DMS53 (cell line): Measurements from ENCODE around the gene DGAT2.

Experiments used
- DNase-seq: peaks from one replicate; lab custom pipeline; 2025; lab: John Stamatoyannopoulos, UW

DGAT2 gene

GRCh38 chr11:75826461-75827230 lies 58.1 kb downstream of the DGAT2 start:
- DNase-seq, result no peak

- no peak for DNase-seq
These were observed 59.0 kb downstream of the DGAT2 start for GRCh38 chr11:75827562-75827961.

GRCh38 chr11:75831915-75832502 lies 63.4 kb downstream of the DGAT2 start:
- DNase-seq, result no peak

GRCh38 chr11:75834728-75835127 lies 66.2 kb downstream of the DGAT2 start:
- no peak for DNase-seq

GRCh38 chr11:75836417-75836816 lies 67.8 kb downstream of the DGAT2 start:
- DNase-seq, result no peak

- no peak for DNase-seq
These were observed 71.3 kb downstream of the DGAT2 start for GRCh38 chr11:75839851-75840250.

GRCh38 chr11:75840522-75840921 lies 71.9 kb downstream of the DGAT2 start:
- no peak for DNase-seq

- DNase-seq, result no peak
These were observed 73.2 kb downstream of the DGAT2 start for GRCh38 chr11:75841739-75842138.

- no peak for DNase-seq
These were observed 76.7 kb downstream of the DGAT2 start for GRCh38 chr11:75845324-75845723.

GRCh38 chr11:75849894-75850293 lies 81.3 kb downstream of the DGAT2 start:
- DNase-seq, result no peak

GRCh38 chr11:75850787-75851186 lies 82.2 kb downstream of the DGAT2 start:
- no peak for DNase-seq
